22Rv1 (cell line): ENCODE measurements around the gene EIF3L.

Experiments used
- H3K27ac ChIP-seq: fragments of 450-650 bp; 2 replicates; pipeline ENCODE4 v1.5.1; 2017
- CTCF ChIP-seq: fragments of 450-650 bp; IDR thresholded peaks from 2 replicates; pipeline ENCODE4 v1.5.1; 2017; ENCODE audit warnings: mild to moderate bottlenecking
- ZFX ChIP-seq: fragments of 450-650 bp; IDR thresholded peaks from 2 replicates; pipeline ENCODE4 v1.6.1; 2017; ENCODE audit warnings: antibody characterized with exemption, borderline replicate concordance

The EIF3L gene

DNA sequence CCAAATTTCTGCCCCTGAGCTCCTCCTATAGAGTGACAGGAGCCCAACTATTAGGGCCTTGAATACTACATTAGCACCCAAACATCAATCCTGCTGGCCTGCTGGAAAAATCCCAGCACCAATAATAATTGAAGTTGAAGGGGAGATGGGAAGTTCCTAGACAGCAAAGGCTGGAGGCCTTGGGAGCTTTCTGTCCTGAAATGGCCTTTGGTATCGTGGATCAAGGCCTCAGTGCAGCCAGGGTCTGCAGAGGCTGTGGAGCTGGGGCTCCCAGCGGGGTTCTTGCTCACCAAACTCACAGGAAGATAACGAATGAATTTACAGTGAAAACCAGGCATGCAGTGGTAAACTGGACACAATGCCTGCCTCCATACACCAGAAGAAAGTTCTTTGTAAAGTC is 47.7 kb downstream of the EIF3L start:
- no peak for TF ChIP-seq CTCF
- TF ChIP-seq ZFX, result no peak
- no peak overlapping the region for H3K27ac ChIP-seq

DNA sequence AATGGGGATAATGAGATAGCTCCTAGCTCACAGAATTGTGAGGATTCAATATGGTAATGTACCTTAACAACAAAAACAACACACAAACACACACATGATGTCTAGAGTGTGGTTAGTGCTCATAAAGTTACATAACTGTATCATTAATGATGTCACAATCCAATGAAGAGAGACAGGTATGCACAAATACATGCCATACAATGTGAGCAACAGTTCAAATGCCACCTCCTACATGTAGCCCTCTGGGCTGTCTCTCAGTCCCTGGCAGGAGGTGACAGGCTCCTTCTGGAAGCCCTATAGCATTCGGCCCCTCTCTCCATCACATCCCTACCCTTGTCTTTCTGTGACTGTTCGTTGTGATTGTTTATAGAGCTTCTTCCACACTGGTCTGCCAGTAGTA is 48.6 kb downstream of the EIF3L start:
- H3K27ac ChIP-seq, result no peak overlapping the region
- TF ChIP-seq CTCF (no peak), ZFX (no peak)

GRCh38 chr22:37898441-37899181 is 49.4 kb downstream of the EIF3L start:
- TF ChIP-seq ZFX (no peak), CTCF (no peak)
- H3K27ac ChIP-seq, result no peak overlapping the region

DNA sequence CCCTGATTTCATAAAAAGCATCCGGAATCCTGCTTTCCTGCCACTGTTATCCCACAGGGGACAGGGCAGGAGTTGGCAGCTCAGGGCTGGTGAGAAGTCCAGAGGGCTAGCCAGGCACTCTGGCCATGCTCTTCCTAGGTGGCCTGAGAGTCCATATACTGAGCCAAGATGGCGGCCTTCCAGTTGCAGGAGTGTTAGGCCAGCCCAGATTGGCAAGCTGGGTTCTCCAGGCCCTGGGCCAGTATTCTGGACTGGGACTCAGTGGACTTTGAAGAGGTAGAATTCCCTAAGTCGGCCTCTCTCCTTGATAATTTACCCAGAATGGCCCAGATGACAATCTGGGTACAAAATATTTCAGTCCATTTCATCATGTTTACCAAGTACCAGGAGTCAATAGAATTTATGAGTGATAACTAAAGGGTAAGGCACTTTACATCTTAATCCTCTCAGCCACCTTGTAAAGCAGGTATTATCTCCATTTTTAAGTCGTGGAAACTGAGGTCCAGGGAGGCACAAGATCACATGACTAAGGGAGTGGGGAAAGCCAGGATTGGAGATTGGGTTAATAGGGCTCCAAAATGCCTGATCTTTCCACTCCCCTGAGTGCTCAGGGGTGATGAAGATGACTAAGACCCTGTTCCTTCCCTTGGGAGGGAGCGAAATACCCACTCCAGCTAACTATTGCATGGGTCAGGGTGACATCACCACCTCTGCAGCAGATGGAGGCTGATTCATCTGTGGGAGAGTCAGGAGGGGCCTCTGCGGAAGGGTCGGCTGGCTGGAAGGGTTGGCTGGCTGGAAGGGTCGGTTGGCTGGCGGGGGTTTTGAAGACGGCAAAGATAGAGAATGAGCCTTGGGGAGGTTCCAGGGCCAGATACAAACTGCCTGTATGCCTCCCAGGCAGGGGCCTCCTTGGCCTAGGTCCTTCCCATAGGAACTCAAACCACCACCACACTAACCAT is 55.6 kb downstream of the EIF3L start:
- no peak for TF ChIP-seq ZFX
- no peak for TF ChIP-seq CTCF
- H3K27ac ChIP-seq, result peak overlapping the region; percentile 67

- TF ChIP-seq CTCF (peak; percentile 78), ZFX (no peak)
- peak within 1 kb of the TSS; percentile 67 for H3K27ac ChIP-seq
Measured at GRCh38 chr22:37905534-37906363, 56.5 kb downstream of the EIF3L start, which contains the start of gene MICALL1. TSS of gene MICALL1 (plus strand) at chr22:37906297. CDS start at chr22:37906423, 126 bp downstream.

DNA sequence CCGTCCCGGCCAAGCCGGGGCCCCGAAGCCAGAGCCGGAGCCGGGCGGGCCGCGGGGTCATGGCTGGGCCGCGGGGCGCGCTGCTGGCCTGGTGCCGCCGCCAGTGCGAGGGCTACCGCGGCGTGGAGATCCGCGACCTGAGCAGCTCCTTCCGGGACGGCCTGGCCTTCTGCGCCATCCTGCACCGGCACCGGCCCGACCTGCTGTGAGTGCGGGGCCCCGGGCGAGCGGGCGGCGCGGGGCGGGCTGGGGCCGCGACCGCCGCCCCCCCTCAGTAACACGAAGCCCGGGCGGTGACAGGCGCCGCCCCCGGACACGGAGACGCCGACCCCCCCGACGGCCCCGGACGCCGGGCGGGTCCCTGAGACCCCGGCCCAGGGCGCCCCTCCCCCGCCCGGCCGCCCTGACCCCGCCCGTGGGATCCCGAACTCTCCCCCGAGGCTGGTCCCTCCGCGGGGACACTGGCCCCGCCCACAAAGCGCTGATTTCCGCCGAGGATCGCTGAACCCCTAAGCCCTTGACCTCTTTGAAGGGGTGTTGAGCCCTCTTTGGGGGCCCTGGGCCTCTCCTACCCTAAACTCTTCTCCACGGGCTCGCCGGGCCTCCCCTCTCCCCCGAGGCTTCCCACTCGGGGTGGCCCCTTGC is 57.3 kb downstream of the EIF3L start:
- H3K27ac ChIP-seq, result peak overlapping the region; percentile 67
- TF ChIP-seq ZFX (no peak), CTCF (peak; percentile 37)
